Femur (tissue), 1 donor: ENCODE results near the gene KDM6B.
"Not testable (repeated sequence)": the region's sequence is repeated elsewhere in the genome, so short reads cannot be mapped to it uniquely, and the experiment has no call there.

Source experiments
- DNase-seq: peaks from one replicate; pipeline ENCODE4 v3.0.0-alpha.2; 2017

Gene KDM6B

GRCh38 chr17:7833795-7834541 is at the start of gene KDM6B:
KDM6B (plus strand) TSS chr17:7834217; CDS start chr17:7845555, 11,338 bp downstream.
- DNase-seq, result peak; percentile 94

- no peak for DNase-seq
Observed at GRCh38 chr17:7786866-7787265, 47.2 kb upstream of the KDM6B start.

- no peak for DNase-seq
Observed at GRCh38 chr17:7789131-7789530, 44.9 kb upstream of the KDM6B start.

GRCh38 chr17:7790150-7790549 is 43.9 kb upstream of the KDM6B start:
- DNase-seq, result no peak

GRCh38 chr17:7792611-7793010 is 41.4 kb upstream of the KDM6B start:
- no peak for DNase-seq

GRCh38 chr17:7794075-7794663 is 39.8 kb upstream of the KDM6B start:
- DNase-seq, result no peak

GRCh38 chr17:7797976-7798375 is 36.0 kb upstream of the KDM6B start:
- DNase-seq, result no peak

GRCh38 chr17:7798839-7799238 is 35.2 kb upstream of the KDM6B start:
- DNase-seq, result no peak

- DNase-seq, result no peak
Observed at GRCh38 chr17:7803981-7804380, 30.0 kb upstream of the KDM6B start.

- no peak for DNase-seq
Observed at GRCh38 chr17:7806587-7806986, 27.4 kb upstream of the KDM6B start.

GRCh38 chr17:7807206-7807605 is 26.8 kb upstream of the KDM6B start:
- DNase-seq, result no peak

GRCh38 chr17:7809086-7809790 is 24.8 kb upstream of the KDM6B start:
- DNase-seq, result no peak

- not testable (repeated sequence) for DNase-seq
Observed at GRCh38 chr17:7809791-7810343, 24.1 kb upstream of the KDM6B start.

- no peak for DNase-seq
Observed at GRCh38 chr17:7811251-7811650, 22.8 kb upstream of the KDM6B start.

GRCh38 chr17:7814969-7815368 is 19.0 kb upstream of the KDM6B start:
- no peak for DNase-seq

- DNase-seq, result no peak
Observed at GRCh38 chr17:7816926-7817642, 16.9 kb upstream of the KDM6B start.

GRCh38 chr17:7817643-7817964 is 16.4 kb upstream of the KDM6B start:
- DNase-seq, result no peak

GRCh38 chr17:7818026-7818425 is 16.0 kb upstream of the KDM6B start:
- DNase-seq, result no peak

GRCh38 chr17:7818746-7819645 is 15.0 kb upstream of the KDM6B start:
- DNase-seq, result no peak

- no peak for DNase-seq
Observed at GRCh38 chr17:7820231-7820630, 13.8 kb upstream of the KDM6B start.

- no peak for DNase-seq
Observed at GRCh38 chr17:7822126-7822525, 11.9 kb upstream of the KDM6B start.

- no peak for DNase-seq
Observed at GRCh38 chr17:7823581-7824001, 10.4 kb upstream of the KDM6B start.
